Stimulated activated CD8-positive, alpha-beta memory T cell treated with anti-CD3 and anti-CD28 coated beads, Interleukin-4, amount 100 ng/mL, for 24 hours (primary cell): ENCODE measurements around the gene PDGFC.

Experiments used
- DNase-seq: peaks from one replicate; pipeline ENCODE4 v3.0.0-alpha.2; 2020; ENCODE audit warnings: low read depth

PDGFC gene

DNA sequence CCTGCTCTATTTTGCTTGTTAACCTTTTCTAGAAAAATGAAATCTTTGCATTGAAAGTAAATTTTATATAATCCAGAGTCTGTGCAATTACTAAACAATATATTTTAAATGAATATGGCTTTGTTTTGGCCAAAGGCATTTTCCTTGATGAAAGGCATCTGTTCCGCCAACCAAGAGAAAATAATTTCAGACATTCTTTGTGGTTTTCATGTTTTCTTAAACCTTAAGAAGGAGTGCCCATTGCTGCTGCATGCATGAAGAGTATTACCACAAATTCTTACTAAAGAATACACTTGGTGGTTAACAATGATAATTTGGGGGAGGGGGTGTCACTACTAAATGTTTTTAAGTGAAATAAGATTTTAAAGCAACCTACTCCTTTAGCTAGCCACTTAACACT is 2.7 kb upstream of the PDGFC start:
- DNase-seq: no peak

DNA sequence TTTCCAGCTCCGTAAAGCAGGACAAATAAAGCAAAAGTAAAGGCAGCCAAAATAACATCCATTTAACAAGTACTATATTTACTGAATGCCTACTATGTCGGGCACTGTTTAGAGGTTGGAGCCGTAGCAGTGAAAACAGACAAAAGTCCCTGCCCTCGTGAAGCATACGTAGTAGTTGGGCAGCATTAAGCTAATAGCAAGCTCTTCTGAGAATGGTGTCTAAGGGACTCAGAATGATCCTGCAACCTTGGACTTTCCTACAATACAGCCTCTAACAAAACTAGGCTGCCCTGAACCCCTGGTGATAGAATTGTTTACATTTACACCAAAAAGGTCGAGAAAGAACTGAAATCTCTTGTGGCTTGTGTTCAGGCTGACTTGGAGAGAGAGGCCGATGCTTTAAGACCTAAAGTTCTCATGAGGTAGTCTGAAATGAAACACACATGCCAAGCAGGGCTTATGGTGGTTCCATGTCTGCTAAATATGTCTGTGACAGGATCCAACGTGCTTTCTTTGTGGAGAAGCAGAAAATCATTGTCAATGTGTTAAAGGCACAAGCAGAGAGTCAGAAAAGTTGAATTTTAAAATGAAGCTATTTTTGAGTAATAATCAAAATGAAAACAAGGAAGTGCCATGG is 898 bp upstream of the PDGFC start:
- no peak for DNase-seq

DNA sequence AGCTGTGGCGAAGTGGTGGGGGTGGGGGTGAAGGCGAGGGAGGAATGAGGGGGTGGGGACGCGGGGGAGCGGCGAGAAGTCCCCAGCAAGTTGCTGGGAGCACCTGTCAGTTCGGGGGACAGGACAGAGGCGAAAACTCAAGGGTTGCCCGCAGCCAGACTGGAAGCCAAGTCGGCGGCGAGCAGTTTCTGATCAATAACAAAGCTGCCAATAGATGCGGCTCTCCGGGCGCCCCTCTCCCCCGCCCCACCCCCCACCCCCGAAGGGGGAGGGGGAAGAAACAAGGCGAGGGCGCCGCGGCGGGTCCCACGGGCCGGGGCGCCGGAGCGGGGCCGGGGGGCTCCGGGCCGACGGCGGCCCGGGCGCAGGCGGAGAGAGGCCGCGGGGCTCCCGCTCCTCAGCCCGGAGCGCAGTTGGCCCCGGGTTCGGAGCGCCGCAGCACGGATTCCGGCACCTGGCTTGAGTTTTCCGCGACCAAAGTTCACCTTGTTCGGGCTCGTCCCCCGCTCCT is 379 bp downstream of the PDGFC start:
- no peak for DNase-seq

DNA sequence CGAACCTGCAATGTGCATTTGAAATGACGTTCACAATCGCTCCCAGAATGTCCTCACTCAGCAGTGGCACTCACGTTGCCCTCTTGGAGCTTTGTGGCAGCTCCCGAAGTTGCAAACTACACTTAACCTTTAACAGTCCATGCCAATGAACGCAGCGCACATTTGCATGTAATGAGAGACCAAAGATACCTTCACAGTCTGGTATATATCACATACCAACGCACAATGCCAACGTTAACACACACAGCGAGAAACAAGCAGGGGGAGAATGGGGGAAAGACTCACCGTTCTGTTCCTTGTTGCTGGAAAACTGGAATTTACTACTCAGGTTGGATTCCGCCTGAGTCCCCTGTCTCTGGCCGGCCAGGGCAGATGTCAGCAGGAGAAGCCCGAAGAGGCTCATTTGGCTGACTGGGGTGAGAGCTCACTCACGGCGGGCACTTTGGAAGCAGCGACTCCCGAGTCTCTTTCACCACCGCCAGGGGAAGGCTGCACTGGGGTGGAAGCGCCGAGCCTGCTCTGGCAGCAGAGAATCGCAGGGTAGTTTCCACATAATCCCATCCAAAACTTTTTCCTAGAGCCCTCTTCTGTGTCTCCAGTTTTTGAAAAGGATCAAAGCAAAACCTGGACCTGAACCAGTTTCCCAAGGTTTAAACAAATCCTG is 966 bp downstream of the PDGFC start:
- DNase-seq: no peak

DNA sequence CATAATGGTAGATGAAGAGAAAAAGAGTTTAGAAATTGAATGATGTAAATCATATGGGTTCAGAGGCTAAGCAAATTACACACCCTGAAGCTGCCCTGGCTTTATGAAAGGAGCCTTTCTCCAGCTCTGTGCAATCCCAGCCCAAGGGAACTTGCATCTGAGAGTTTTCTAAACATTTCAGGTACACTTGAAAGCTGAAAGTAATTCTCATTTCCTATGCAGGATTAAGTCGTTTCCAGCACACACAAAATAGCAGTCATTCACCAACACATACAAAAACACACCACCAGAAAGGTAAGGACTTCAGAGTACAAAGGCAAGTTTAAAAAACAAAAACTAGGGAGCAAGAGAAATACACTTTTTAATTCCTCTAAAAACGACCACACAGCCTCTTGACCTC is 1.7 kb downstream of the PDGFC start:
- DNase-seq: no peak

DNA sequence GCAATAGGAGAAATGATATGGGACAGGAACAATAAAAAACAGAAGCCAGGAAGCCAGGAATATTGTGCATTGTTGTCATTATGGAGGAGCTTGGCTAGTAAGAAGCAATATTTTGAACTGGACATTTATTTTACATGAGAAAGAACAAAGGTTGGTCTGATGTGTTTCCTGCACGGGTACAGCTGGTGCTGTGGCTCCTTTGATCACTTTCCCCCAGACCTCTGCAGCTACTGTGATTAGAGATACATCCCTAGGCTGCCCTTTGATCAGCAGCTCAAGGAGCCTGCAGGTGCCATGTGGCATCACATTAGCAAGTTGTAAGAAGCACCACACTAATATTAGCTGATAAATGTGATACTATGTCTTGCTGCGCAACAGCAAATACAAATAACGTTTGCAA is 2.5 kb downstream of the PDGFC start:
- no peak for DNase-seq

DNA sequence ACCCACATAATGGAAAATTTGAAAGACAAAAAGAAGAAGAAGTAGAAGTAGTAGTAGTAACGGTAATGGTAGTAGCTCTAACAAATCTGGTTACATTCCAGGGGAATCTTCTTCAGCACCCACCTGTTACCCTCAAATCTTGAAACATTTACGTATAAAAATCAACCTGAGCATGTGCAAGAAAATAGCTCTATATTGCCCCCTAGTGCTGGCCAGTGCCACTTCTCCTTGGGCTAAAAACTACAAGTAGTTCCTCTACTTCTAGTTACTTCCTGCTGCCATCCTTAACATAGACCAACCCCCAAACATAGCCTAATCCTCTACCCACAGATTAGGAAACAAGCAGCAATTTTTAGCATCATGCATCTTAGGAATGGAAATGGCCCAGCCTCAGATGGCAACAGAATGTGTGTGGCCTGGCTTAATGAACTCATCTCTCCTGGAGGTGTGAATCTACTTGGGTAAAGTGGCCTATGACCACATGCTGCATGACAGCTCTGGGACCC is 3.1 kb downstream of the PDGFC start:
- DNase-seq: no peak

DNA sequence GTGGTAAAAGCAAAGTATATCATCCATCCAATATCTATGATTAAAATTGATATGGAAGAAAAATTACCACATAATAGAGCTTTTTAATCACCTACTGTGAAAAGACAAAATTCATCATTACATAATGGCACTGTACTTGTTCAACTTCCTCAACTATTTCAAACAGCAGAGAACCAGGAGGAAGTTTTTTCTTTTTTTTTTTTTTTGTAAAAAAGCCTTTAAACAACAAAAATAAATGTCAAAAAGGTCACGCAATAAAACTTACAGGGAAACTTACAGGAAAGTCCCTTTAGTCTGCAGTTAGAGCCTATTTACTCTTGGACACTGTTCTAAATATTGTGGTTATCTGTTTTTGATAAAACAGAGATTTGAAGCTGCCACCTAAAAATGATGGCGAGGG is 4.8 kb downstream of the PDGFC start:
- no peak for DNase-seq

DNA sequence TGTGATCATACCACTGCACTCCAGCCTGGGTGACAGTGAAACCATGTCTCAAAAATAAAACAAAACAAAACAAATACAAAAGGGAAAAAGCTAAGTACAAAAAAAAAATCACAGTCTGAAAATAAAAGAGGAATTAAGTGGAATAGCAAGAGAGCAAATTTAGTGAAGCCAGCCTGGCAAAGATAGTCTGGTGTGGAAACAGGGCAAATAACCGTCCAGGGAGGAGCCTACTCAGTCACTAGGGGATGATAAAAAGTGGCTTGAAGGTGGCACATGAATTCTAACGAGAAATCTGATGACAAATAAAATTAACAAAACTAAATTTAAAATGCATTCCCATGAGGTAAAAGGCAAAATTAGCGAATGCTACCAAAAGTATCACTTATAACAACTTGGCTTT is 8.2 kb downstream of the PDGFC start:
- no peak for DNase-seq

DNA sequence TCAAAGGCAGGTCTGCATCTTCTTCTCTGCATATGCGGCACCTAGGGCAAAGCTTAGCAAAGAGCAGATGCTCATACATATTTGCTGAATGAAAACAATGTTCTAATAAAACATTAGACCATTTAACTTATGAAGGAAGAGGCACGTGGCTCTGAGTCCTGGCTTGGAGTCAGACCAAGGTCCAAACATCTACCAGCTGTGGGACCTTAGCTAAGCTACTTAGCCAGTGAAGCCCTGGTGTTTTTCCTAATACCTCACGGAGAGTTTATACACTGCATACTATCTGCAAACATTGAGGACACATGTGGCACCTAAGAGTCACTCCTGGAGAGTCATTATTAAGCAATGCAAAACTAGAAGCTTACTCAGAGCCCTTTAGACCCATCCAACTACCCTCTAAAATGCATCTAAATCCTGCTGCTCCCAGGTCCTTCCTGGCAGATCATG is 9.0 kb downstream of the PDGFC start:
- DNase-seq: no peak

DNA sequence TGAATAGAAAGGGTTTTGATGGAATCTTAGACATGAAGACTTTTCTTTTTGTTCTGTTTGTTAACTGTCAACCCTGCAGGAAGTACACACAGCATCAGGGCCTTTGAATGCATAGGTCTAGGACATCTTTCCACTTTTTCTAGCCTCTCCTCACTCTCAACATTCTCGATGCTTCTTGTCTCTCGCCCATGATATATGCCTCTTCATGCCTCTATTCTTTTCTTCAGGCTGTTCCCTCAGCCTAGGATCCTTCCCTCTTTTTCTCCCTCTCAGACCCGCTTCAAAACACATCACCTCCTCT is 9.6 kb downstream of the PDGFC start:
- no peak for DNase-seq

DNA sequence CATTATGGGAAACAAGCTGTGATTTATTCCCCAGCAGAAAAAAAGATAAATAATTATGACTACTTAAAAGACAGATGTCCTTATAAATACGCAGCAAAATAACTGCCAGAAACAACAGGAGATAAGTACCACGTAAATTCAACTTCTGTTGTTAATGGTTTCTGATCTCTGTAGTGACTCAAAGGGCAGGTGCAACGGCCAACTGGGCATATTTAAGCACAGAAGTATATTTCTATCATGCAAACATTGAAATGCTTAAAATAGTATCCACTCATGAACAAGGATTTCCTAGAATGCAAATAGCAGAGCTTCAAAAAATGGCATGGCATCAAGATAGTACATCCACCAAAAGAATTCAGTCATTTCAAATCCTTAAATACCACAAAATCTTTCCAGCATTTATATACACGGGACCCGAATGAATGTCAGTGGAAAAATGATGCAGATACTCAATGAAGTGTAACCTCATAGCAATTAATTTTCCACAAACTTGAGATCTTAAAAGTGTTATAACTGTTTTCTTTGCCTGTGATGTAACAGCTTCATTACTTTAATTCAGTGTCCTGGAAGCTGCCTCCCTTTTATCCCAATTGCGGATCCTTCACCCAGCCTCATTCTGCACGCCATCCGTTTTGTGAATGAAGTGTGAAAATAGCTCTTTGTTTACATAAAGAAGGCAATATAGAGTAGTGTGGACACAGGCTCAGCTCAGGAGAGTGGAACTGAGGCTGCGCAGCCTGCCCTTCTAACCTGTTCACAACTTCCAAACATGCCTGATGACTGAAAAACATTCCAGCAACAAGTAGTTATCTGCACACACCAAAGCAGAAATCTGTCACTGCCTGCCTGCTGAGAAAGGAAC is 10.2 kb downstream of the PDGFC start:
- DNase-seq: no peak

DNA sequence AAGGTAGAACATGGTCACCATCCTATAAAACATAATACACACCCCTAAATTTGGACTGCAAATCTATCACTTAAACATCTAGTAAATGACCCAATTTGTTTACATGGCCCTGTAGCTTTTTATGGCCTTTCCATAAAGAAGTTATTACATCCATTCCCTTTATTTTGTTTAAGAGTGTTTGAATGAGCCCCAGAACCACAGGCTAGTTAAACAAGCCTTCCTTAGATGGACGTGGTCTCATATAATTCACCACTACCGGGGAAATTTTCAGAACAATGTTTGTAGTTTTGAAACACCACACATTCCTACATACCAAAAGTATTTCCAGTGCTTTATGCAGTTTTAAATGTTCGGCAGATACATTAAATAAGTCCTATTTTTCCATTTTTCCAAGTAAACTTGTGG is 12.3 kb downstream of the PDGFC start:
- DNase-seq: no peak

DNA sequence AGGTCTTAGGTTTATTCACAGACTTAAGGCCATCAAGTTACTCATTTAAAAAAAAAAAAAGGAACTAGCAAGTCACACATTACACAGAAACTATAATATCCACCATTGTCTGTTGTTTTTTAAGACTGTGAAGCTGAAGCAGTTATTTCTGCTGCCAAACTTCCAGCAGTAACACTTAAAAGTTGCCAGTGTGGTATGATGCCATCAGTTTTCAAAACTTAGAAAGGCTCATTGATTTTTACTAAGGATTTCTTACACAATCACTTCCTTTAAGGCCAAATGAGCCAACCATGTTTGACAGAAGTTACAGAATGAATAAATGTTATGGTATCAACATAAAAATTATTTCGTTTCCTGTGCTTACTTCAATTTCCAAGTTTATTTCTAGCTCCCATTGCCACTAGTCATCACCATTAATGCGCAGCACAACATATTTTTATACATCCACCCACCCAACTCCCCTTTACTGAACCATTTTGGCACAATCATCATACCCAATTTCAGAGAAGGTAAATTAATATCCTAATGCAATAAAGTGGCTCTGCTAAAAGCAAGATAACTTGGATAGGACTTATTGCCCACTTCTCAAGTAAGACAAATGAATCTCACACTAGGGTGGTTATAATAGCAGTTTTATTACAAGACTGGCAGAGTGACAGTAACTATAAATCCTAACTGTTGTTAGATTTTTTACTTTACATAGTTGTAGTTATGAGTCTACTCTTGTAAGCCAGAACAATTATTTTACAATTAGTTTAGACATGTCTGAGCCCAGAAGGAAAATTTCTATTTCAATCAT is 13.1 kb downstream of the PDGFC start:
- DNase-seq: no peak

DNA sequence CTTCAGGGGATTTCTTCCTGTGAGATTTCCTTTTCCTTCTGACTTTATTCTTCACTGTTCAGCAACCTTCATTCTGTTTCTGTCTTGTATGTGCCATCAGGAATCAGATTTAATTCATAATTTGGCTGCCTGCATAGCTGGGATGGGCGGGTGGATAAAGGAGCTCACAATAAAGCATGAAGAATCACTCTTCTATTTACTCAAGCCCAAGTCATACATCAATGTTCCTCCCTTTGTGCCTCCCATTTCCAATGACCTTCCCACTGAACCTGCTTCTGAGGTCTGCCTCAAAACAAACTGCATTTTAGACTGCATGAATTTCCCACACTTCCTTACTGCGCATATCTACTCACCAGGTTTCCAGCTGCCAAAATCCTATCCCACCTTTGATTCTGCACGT is 14.0 kb downstream of the PDGFC start:
- no peak for DNase-seq

DNA sequence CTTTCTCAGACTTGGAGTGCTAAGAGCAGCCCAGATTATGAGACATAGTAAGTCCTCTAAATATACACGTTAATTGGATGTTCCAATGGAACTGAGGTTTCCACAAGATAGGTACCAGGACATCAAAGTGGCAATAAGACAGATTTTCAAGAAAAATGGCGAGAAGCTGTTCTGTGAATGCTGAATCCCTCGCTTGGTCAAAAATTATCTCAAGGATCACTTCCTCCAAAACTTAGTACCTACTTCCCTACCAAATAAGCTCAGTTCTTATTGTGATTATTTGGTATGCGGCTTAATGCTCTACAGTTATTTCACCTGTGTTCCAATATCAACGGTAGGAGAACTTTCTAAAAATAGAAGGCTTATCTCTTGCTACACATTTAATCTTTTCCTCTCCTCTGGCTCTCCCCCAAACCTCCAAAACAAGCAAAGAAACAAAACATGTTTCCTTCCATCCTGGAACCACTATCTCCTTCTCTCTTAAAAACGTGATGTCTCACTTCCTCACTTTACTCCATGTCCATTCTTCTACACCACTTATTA is 14.7 kb downstream of the PDGFC start:
- DNase-seq: no peak

DNA sequence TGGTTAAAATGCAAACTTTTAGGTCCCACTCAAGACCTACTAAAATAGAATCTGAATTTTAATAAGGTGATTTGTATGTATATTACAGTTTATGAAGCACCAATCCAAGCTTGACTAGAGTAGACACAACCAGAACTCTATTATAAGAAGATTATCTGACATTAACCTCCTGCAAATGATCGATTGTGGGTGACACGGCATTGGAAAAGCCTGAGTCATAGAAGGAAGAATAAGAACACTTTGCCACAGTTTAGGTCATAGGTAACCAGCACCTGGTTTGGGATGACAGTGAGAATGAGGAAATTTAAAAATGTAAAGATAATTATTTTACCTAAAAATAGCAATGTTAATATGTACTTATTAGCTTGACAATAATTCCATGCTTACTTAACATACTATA is 15.2 kb downstream of the PDGFC start:
- DNase-seq: no peak

DNA sequence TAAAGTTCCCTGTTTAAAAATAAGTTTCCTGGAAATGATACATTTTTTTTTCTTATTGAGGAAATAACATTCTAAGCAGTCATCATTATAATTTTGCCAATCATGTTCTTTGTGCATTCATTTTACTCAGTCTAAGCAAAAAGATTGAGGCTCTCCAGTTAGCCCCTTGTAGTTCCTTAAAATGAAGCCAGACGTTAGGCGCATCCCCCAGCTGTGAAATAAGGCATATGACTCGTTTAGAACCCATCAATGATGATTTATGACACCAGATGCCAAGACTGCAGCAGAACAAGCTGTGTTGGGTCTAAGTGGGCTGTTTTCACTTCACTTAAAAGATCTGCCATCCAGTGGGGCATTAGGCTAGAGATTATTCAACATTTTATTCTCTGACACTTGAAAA is 17.0 kb downstream of the PDGFC start:
- no peak for DNase-seq

DNA sequence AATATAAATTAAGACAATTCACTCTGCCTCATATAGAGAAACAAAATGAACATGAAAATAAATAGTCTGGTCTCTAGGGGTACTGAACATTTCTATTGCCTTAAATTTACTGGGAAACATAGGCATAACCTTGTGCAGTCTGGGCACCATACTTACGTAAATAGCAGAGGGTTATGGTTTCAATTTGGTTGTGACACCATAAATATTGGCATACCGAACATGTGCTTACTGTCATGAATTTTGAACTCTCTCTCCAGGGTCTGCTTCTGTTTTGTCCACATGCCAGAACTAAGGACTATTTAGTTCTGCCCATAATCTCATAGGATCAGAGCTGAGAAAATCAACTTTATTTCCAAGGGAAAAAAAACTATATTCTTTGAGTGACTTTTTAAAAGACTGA is 17.6 kb downstream of the PDGFC start:
- DNase-seq: no peak

DNA sequence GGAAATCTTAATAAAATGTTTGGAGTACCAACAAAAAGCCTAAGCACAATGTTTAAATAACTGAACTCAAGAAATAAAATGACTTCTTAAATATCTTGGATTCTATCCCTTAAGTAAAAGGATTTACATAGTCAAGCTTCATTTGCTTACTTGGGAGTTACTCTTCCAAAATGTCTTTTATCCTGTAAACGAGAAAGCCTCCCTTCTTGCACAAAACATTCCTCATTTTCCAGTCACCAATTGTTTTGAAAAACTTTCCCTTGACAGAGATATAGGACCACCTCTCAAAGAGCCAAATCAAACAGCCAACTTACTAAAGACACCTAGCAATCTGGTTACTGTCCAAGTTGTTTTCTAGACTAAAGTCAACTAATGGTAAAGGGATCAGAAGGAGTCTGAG is 18.6 kb downstream of the PDGFC start:
- no peak for DNase-seq

DNA sequence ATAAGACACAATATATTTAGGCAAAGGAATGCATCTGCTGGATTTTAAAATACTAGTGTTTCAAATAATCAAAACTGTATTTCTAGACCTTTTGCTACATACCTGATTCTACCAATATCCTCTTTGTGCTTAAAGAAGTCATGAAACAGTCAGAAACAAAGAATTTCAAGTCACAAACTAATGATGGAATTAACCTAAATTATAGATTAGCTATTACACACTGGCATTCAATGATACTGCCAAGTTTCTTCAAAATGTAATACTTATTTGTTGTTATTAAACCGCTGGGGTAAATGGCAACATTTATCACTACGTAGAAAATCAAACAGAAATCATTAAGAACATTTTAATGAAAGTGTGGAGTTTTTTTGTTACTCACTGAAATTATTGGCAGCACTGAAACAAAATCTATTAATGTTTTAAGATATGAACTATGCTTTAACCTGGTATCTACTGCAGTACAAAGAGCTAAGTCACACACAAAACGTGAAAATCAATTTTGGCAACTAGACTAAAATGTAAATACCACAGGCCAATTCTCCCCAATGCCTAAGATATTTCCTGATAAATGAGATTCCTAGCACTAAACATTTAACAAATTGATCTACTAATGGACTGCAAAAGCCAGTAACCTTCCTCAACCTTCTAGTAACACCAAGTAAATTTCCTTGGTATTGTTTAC is 19.4 kb downstream of the PDGFC start:
- no peak for DNase-seq
